H1 (cell line): ENCODE data around the gene TRIM56. TPM values are rescaled to one million over a fixed set of nuclear protein-coding genes. Genes with fewer than 3 reads are reported as not detected.

ENCODE experiments used
- CTCF ChIA-PET: fragments of 300-600 bp; sonication (Branson Sonifier 250); formaldehyde crosslinking; loops from one replicate; lab custom pipeline; 2021; ENCODE audit not compliant: partially characterized antibody; lab: Charles Lee
- POLR2A ChIA-PET: fragments of 300-600 bp; sonication (Branson Sonifier 250); formaldehyde crosslinking; loops from one replicate; lab custom pipeline; 2021; ENCODE audit warnings: inconsistent platforms; ENCODE audit not compliant: partially characterized antibody; lab: Charles Lee
- DNase-seq, 2 experiments: peaks; one replicate each; pipeline versions ENCODE4 v3.0.0 to v3.0.0-alpha.2; 2010 to 2022; ENCODE audit warnings: low spot score in 2 of 2, low read depth in 1 of 2, mixed read lengths in 1 of 2
- FAIRE-seq: peaks from 2 replicates; lab custom pipeline; 2011; peaks lifted over from hg19 to GRCh38; lab: Jason Lieb, UNC
- H2AFZ ChIP-seq: 2 replicates; pipeline ENCODE4 v1.8.1; 2012; ENCODE audit warnings: low read length, inconsistent platforms
- H2AK5ac ChIP-seq: 2 replicates; pipeline ENCODE4 v1.6.1; 2013; ENCODE audit warnings: low read depth, low read length
- H2BK120ac ChIP-seq: replicated peaks from 2 replicates; pipeline ENCODE3; 2013; ENCODE audit warnings: low read depth, low read length, inconsistent platforms
- H2BK12ac ChIP-seq: 2 replicates; pipeline ENCODE4 v1.6.1; 2013; ENCODE audit warnings: low read depth, low read length
- H2BK15ac ChIP-seq: 2 replicates; pipeline ENCODE4 v1.6.1; 2013; ENCODE audit warnings: low read length
- H2BK20ac ChIP-seq: 2 replicates; pipeline ENCODE4 v1.6.1; 2013; ENCODE audit warnings: low read length
- H2BK5ac ChIP-seq: 2 replicates; pipeline ENCODE4 v1.6.1; 2013; ENCODE audit warnings: low read depth, low read length
- H3K14ac ChIP-seq: 2 replicates; pipeline ENCODE4 v1.6.1; 2013; ENCODE audit warnings: inconsistent platforms; ENCODE audit not compliant: insufficient read length
- H3K18ac ChIP-seq: 2 replicates; pipeline ENCODE4 v1.6.1; 2013; ENCODE audit warnings: low read length; ENCODE audit errors: extremely low read depth
- H3K23ac ChIP-seq: 2 replicates; pipeline ENCODE4 v1.6.1; 2013; ENCODE audit warnings: inconsistent platforms; ENCODE audit not compliant: insufficient read length
- H3K23me2 ChIP-seq: 2 replicates; pipeline ENCODE4 v1.6.1; 2013; ENCODE audit warnings: low read depth, low read length
- H3K27ac ChIP-seq: 2 replicates; pipeline ENCODE4 v1.6.1; 2011; ENCODE audit warnings: low read depth, low read length, inconsistent platforms
- H3K27me3 ChIP-seq, 4 experiments: replicated peaks in 1 of 4; 1 replicate in 1 of 4; 2 replicates in 3 of 4; pipeline versions ENCODE4 v1.6.1 to v1.8.1; 2011 to 2013; ENCODE audit warnings: low read length in 3 of 4, mild to moderate bottlenecking in 3 of 4, inconsistent platforms in 2 of 4, mixed read lengths in 2 of 4, moderate library complexity in 1 of 4; ENCODE audit not compliant: control insufficient read depth in 3 of 4, insufficient read depth in 3 of 4; ENCODE audit errors: extremely low read depth in 1 of 4
- H3K36me3 ChIP-seq, 4 experiments: 2 replicates each; pipeline versions ENCODE4 v1.6.1 to v1.8.1; 2011 to 2013; ENCODE audit warnings: mild to moderate bottlenecking in 4 of 4, low read length in 3 of 4, moderate library complexity in 2 of 4, control low read depth in 1 of 4, inconsistent platforms in 1 of 4; ENCODE audit not compliant: insufficient read depth in 4 of 4, control insufficient read depth in 2 of 4
- H3K4ac ChIP-seq: replicated peaks from 2 replicates; pipeline ENCODE3; 2013; ENCODE audit warnings: low read length, low read depth, mixed read lengths, inconsistent platforms; ENCODE audit not compliant: insufficient read length
- H3K4me1 ChIP-seq, 4 experiments: replicated peaks in 1 of 4; 1 replicate in 1 of 4; 2 replicates in 3 of 4; pipeline versions ENCODE4 v1.6.1 to v1.8.1; 2011 to 2013; ENCODE audit warnings: low read length in 3 of 4, inconsistent platforms in 2 of 4, mixed read lengths in 1 of 4; ENCODE audit not compliant: insufficient read depth in 4 of 4, control insufficient read depth in 3 of 4
- H3K4me2 ChIP-seq, 2 experiments: 2 replicates each; pipeline versions ENCODE4 v1.6.1 to v1.8.1; 2011 to 2013; ENCODE audit warnings: low read depth in 2 of 2, low read length in 2 of 2, control low read depth in 1 of 2, inconsistent platforms in 1 of 2, mild to moderate bottlenecking in 1 of 2; ENCODE audit not compliant: insufficient read depth in 1 of 2
- H3K4me3 ChIP-seq, 4 experiments: fragments of 200-600, 300-600 bp in 1 of 4; sonication (generic), shearing (Covaris generic), sonication (Bioruptor Twin) in 1 of 4; 2 replicates each; pipeline versions ENCODE4 v1.5.1 to v1.8.1; 2011 to 2016; ENCODE audit warnings: low read length in 4 of 4, low read depth in 3 of 4, control low read depth in 2 of 4, inconsistent platforms in 2 of 4, mild to moderate bottlenecking in 2 of 4, mixed read lengths in 1 of 4, moderate library complexity in 1 of 4; ENCODE audit not compliant: insufficient read depth in 2 of 4; ENCODE audit errors: extremely low read depth in 1 of 4
- H3K56ac ChIP-seq: replicated peaks from 2 replicates; pipeline ENCODE3; 2013; ENCODE audit warnings: low read depth, mild to moderate bottlenecking, mixed read lengths, low read length, inconsistent platforms; ENCODE audit not compliant: insufficient read length
- H3K79me1 ChIP-seq: 2 replicates; pipeline ENCODE4 v1.6.1; 2013; ENCODE audit warnings: low read depth, low read length, control low read depth
- H3K79me2 ChIP-seq, 2 experiments: 2 replicates each; pipeline versions ENCODE4 v1.6.1 to v1.8.1; 2012 to 2013; ENCODE audit warnings: low read length in 2 of 2, mild to moderate bottlenecking in 2 of 2, inconsistent platforms in 1 of 2; ENCODE audit not compliant: insufficient read depth in 2 of 2, control insufficient read depth in 1 of 2
- H3K9ac ChIP-seq, 4 experiments: replicated peaks in 1 of 4; 1 replicate in 1 of 4; 2 replicates in 3 of 4; pipeline versions ENCODE4 v1.6.1 to v1.8.1; 2011 to 2013; ENCODE audit warnings: low read depth in 3 of 4, low read length in 3 of 4, control low read depth in 2 of 4, mild to moderate bottlenecking in 2 of 4, moderate library complexity in 2 of 4, inconsistent platforms in 1 of 4; ENCODE audit errors: extremely low read depth in 1 of 4
- H3K9me3 ChIP-seq, 2 experiments: 2 replicates each; pipeline versions ENCODE4 v1.6.1 to v1.8.1; 2012 to 2013; ENCODE audit warnings: mild to moderate bottlenecking in 2 of 2, moderate library complexity in 2 of 2, control low read depth in 1 of 2, inconsistent platforms in 1 of 2, low read depth in 1 of 2, low read length in 1 of 2, mixed read lengths in 1 of 2; ENCODE audit not compliant: insufficient read depth in 2 of 2
- H4K20me1 ChIP-seq, 2 experiments: replicated peaks in 1 of 2; 2 replicates each; pipeline versions ENCODE3 to v1.8.1; 2011 to 2013; ENCODE audit warnings: inconsistent platforms in 2 of 2, low read length in 2 of 2, mild to moderate bottlenecking in 1 of 2; ENCODE audit not compliant: insufficient read depth in 2 of 2, control insufficient read depth in 1 of 2
- H4K5ac ChIP-seq: 2 replicates; pipeline ENCODE4 v1.6.1; 2013; ENCODE audit warnings: low read length, low read depth, mixed read lengths, inconsistent platforms; ENCODE audit not compliant: insufficient read length
- H4K8ac ChIP-seq: 2 replicates; pipeline ENCODE4 v1.8.0; 2013; ENCODE audit warnings: mild to moderate bottlenecking, moderate library complexity, low read length, inconsistent platforms; ENCODE audit not compliant: insufficient read depth; ENCODE audit errors: extremely low read depth
- H4K91ac ChIP-seq: replicated peaks from 2 replicates; pipeline ENCODE3; 2013; ENCODE audit warnings: low read length, mixed read lengths, inconsistent platforms; ENCODE audit not compliant: insufficient read length
- ASH2L ChIP-seq: fragments of 200-600, 300-600 bp; sonication (generic); IDR thresholded peaks from one replicate; pipeline ENCODE4 v1.7.1; 2017; ENCODE audit warnings: low read length
- ATF2 ChIP-seq: IDR thresholded peaks from 2 replicates; pipeline ENCODE4 v1.6.1; 2012; ENCODE audit warnings: low read length, inconsistent platforms
- CBX8 ChIP-seq: fragments of 300-800, 300-1000 bp; sonication (generic); IDR thresholded peaks from 2 replicates; pipeline ENCODE4 v1.7.1; 2016; ENCODE audit warnings: low read depth, low read length, borderline replicate concordance
- CHD2 ChIP-seq: IDR thresholded peaks from 2 replicates; pipeline ENCODE4 v1.6.1; 2012; ENCODE audit warnings: low read length, improper control_type of control experiment
- EP300 ChIP-seq, 2 experiments: IDR thresholded peaks; 1 replicate in 1 of 2; 2 replicates in 1 of 2; pipeline ENCODE4 v1.6.1; 2011 to 2012; ENCODE audit warnings: low read depth in 2 of 2, low read length in 2 of 2, mild to moderate bottlenecking in 2 of 2, borderline replicate concordance in 1 of 2, inconsistent platforms in 1 of 2, moderate library complexity in 1 of 2
- JUND ChIP-seq: IDR thresholded peaks from 2 replicates; pipeline ENCODE4 v1.6.1; 2011; ENCODE audit warnings: mild to moderate bottlenecking, improper control_type of control experiment, low read length
- KDM1A ChIP-seq: fragments of 200-600, 300-600 bp; sonication (generic); IDR thresholded peaks from 2 replicates; pipeline ENCODE4 v1.7.1; 2016; ENCODE audit warnings: mild to moderate bottlenecking, low read length, borderline replicate concordance
- NRF1 ChIP-seq: IDR thresholded peaks from 2 replicates; pipeline ENCODE4 v1.6.1; 2011; ENCODE audit warnings: mild to moderate bottlenecking, low read depth, low read length, improper control_type of control experiment
- RFX5 ChIP-seq: IDR thresholded peaks from 2 replicates; pipeline ENCODE4 v1.6.1; 2011; ENCODE audit warnings: low read depth, low read length, improper control_type of control experiment, borderline replicate concordance
- SP1 ChIP-seq: IDR thresholded peaks from 2 replicates; pipeline ENCODE4 v1.6.1; 2011; ENCODE audit warnings: low read depth, low read length
- SP2 ChIP-seq: IDR thresholded peaks from 2 replicates; pipeline ENCODE4 v1.6.1; 2012; ENCODE audit warnings: mild to moderate bottlenecking, low read length, inconsistent platforms
- SUZ12 ChIP-seq: fragments of 200-600 bp; sonication (generic); IDR thresholded peaks from 2 replicates; pipeline ENCODE4 v1.6.1; 2012; ENCODE audit warnings: mild to moderate bottlenecking, inconsistent platforms, low read length, moderate library complexity, mixed read lengths
- WGBS, 2 experiments: shearing (Covaris generic) in 1 of 2; methylation state at CpG; one replicate each; pipeline versions ENCODE4 v1.1.6 to v1.1.7; 2013 to 2015; ENCODE audit warnings: low lambda C conversion rate in 2 of 2, mixed read lengths in 2 of 2, inconsistent platforms in 1 of 2, low coverage in 1 of 2, missing lambda C conversion rate in 1 of 2; ENCODE audit not compliant: insufficient replicate concordance in 2 of 2, insufficient coverage in 1 of 2, insufficient read length in 1 of 2; ENCODE audit errors: extremely low coverage in 1 of 2, missing lambda C conversion rate in 1 of 2; 5-methylcytosine and 5-hydroxymethylcytosine counted together
- polyA plus RNA-seq, 7 experiments: library from polyadenylated mRNA; depleted of rRNA in 3 of 7; stranded (reverse) in 5 of 7; unstranded in 2 of 7; fragments of >200 nt in 5 of 7; fragments of 200-250 nt in 2 of 7; gene quantifications; 1 replicate in 5 of 7; 2 replicates in 1 of 7; 4 replicates in 1 of 7; pipeline versions ENCODE4 v1.2.1 to v1.2.3, GENCODE V29; 2011 to 2013; ENCODE audit warnings: missing spikeins in 2 of 7, mixed read lengths in 2 of 7
- total RNA-seq: library from RNA; stranded (reverse); fragmentation: NEBNext Ultra II Directional; extraction: Animal tissue kit (Norgen Biotek cat#: 25700); gene quantifications from 2 replicates; pipeline ENCODE4 v1.2.1, GENCODE V29; 2021

The TRIM56 gene
- total and polyA plus RNA-seq, 2 of the 8 experiments (the other 6 are each of a cell fraction or from before 2014, with no cell fraction given), result 2.0 to 17.5 TPM

GRCh38 chr7:101094376-101094775, 9.1 kb downstream of the TRIM56 start:
- peaks cover 0 to 3% (median 1%) of the 10 kb centered on the region in 4 experiments; a peak in 4 of 7 replicates for H3K4me1 ChIP-seq
- H2AFZ ChIP-seq, result no peak overlapping the region
- no peak overlapping the region for H2AK5ac ChIP-seq
- no peaks in the 10 kb centered on the region for H3K27me3 ChIP-seq
- H3K4me3 ChIP-seq, result no peak overlapping the region
- no peak overlapping the region for H4K5ac ChIP-seq
- WGBS, 2 experiments, result 66% methylated on average over 9 of the region's 9 CpGs; no CpG with 5 or more reads in 1 of the 2 experiments
- no peak overlapping the region for H2BK120ac ChIP-seq
- H3K4ac ChIP-seq, result no peak overlapping the region
- H4K8ac ChIP-seq, result no peak overlapping the region
- H3K9me3 ChIP-seq, result peaks cover 0 to 6% of the 10 kb centered on the region in 2 experiments; a peak in 1 of 4 replicates
- FAIRE-seq (no peak), DNase-seq (no peak)
- no peak overlapping the region for H3K56ac ChIP-seq
- no peaks in the 10 kb centered on the region for H3K23me2 ChIP-seq
- H2BK5ac ChIP-seq, result no peak overlapping the region
- H3K4me2 ChIP-seq, result no peak overlapping the region
- H2BK20ac ChIP-seq, result no peak overlapping the region
- no peak overlapping the region for H2BK12ac ChIP-seq
- H3K79me1 ChIP-seq, result peaks cover 2% of the 10 kb centered on the region
- H3K79me2 ChIP-seq, result no peaks in the 10 kb centered on the region
- POLR2A ChIA-PET, result interaction anchor here (1.5 to 1.7 kb wide), 2 partner anchors 9 to 11 kb away, joined by 5 to 8 read pairs; partner anchors contain the start of gene TRIM56
- no peak overlapping the region for H3K18ac ChIP-seq
- CTCF ChIA-PET, result interaction anchor here (0.6 to 3.3 kb wide), 32 partner anchors 8 to 1239 kb away, joined by 3 to 25 read pairs (median 4); partner anchors contain the start of genes SERPINE1 and TRIM56
- H3K14ac ChIP-seq, result no peak overlapping the region
- H3K36me3 ChIP-seq, result peaks cover 0 to 3% (median 0%) of the 10 kb centered on the region in 4 experiments; a peak in 2 of 8 replicates
- H2BK15ac ChIP-seq, result no peak overlapping the region
- H3K9ac ChIP-seq, result no peak overlapping the region
- no peak overlapping the region for H3K27ac ChIP-seq
- H4K20me1 ChIP-seq, result no peaks in the 10 kb centered on the region
- no peak overlapping the region for H4K91ac ChIP-seq
- no peak overlapping the region for H3K23ac ChIP-seq
- TF ChIP-seq EP300 (IDR thresholded peaks at IDR 0.05; ENCODE audit: borderline replicate concordance in 1 of 2, low read depth in 2 of 2, low read length in 2 of 2), result no peak
- TF ChIP-seq SP1, result no peak
- no peak for TF ChIP-seq SP2
- no peak for TF ChIP-seq KDM1A
- TF ChIP-seq NRF1, result no peak
- no peak for TF ChIP-seq ASH2L
- TF ChIP-seq RFX5, result no peak
- no peak for TF ChIP-seq JUND
- no peak for TF ChIP-seq CHD2
- no peak for TF ChIP-seq CBX8
- no peak for TF ChIP-seq ATF2
- TF ChIP-seq SUZ12, result no peak
